BJ (cell line): ENCODE data around the gene BANP. TPM values are rescaled to one million over a fixed set of nuclear protein-coding genes. Genes with fewer than 3 reads are reported as not detected.
"Not testable (repeated sequence)": the region's sequence is repeated elsewhere in the genome, so short reads cannot be mapped to it uniquely, and the experiment has no call there.

Experiments used
- CTCF ChIA-PET: fragments of 350-600 bp; formaldehyde crosslinking; extraction: SDS; loops from one replicate; lab custom pipeline; 2021; ENCODE audit warnings: antibody characterized with exemption, inconsistent platforms; lab: Yijun Ruan, JAX
- POLR2A ChIA-PET: fragments of 300-600 bp; sonication (Branson Sonifier 250); formaldehyde crosslinking; extraction: SDS; loops from one replicate; lab custom pipeline; 2021; ENCODE audit warnings: antibody characterized with exemption; lab: Charles Lee
- DNase-seq: peaks from one replicate; pipeline ENCODE4 v3.0.0-alpha.2; 2011; ENCODE audit warnings: low read depth
- H3K27me3 ChIP-seq: 2 replicates; pipeline ENCODE4 v1.6.0; 2011; ENCODE audit warnings: low read length; ENCODE audit not compliant: control insufficient read depth, insufficient read depth
- H3K36me3 ChIP-seq: 2 replicates; pipeline ENCODE4 v1.5.1; 2011; ENCODE audit warnings: low read length; ENCODE audit not compliant: control insufficient read depth, insufficient read depth
- H3K4me3 ChIP-seq: 2 replicates; pipeline ENCODE4 v1.5.1; 2011; ENCODE audit warnings: low read depth, mild to moderate bottlenecking, control low read depth, low read length
- CTCF ChIP-seq: IDR thresholded peaks from 2 replicates; pipeline ENCODE4 v1.5.1; 2011; ENCODE audit warnings: low read depth, mild to moderate bottlenecking, control low read depth, inconsistent platforms, low read length, moderate library complexity; ENCODE audit not compliant: insufficient read depth
- polyA plus RNA-seq: library from polyadenylated mRNA; depleted of rRNA; stranded (reverse); fragments of >200 nt; gene quantifications from 2 replicates; pipeline ENCODE4 v1.2.3, GENCODE V29; 2011

BANP gene
- polyA plus RNA-seq, 1 experiment = 16.5 TPM

DNA sequence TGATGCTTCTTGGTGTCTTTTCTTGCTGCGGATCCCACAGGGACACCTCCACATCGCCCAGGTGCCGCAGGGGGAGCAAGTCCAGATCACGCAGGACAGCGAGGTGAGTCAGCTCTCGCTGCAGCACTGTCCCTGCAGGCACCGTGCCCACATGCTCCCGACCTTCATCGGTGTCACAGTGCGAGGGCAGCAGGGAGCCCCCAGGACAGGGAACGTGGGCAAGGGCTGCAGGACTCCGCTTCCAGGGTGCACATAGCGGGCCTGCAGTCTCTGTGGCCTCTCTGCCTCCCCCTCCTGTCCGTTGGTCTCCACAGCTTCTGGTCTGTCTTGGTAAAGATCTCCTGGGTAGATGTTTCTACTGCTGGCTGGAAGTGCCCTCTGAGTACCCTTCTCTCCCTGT is 84.1 kb downstream of the BANP start:
- H3K36me3 ChIP-seq = peaks cover 7% of the 10 kb centered on the region
- ChIA-PET POLR2A (no interaction called here), CTCF (interaction anchor here (1.2 kb wide), 1 partner anchor 82 kb away, joined by 3 read pairs; no protein-coding TSS in a partner anchor)
- H3K27me3 ChIP-seq = no peaks in the 10 kb centered on the region
- no peak for TF ChIP-seq CTCF
- no peak for DNase-seq
- no peak overlapping the region for H3K4me3 ChIP-seq

GRCh38 chr16:88035884-88036639 is 84.8 kb downstream of the BANP start:
- H3K27me3 ChIP-seq, DNase-seq, POLR2A ChIA-PET, H3K36me3 ChIP-seq, H3K4me3 ChIP-seq: not testable (repeated sequence)
- CTCF ChIA-PET = interaction anchor here (1.2 kb wide), 1 partner anchor 82 kb away, joined by 3 read pairs; no protein-coding TSS in a partner anchor

- H3K4me3 ChIP-seq, POLR2A ChIA-PET, H3K36me3 ChIP-seq, CTCF ChIA-PET, DNase-seq, H3K27me3 ChIP-seq: not testable (repeated sequence)
These were observed 85.4 kb downstream of the BANP start for GRCh38 chr16:88036640-88036996.

DNA sequence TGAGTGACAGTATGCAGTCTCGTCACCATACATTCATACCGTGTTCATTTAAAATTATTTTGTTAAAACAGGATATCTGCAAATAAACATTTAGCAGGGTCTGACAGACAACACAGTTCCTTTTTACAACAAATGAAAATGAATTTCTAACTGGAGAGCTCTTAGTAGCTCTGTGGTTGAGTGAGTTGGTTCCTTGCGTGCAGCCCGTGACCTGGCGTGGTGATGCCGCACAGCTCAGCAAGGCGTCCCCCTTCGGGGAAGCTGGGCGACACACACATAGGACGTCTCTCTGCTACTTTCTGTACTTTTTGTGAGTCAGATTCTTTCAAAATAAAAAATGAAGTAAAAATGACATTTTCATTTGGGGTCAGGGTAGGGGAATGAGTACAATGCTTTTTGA is 86.1 kb downstream of the BANP start:
- DNase-seq, H3K4me3 ChIP-seq, POLR2A ChIA-PET, H3K36me3 ChIP-seq, CTCF ChIA-PET, H3K27me3 ChIP-seq: not testable (repeated sequence)

DNA sequence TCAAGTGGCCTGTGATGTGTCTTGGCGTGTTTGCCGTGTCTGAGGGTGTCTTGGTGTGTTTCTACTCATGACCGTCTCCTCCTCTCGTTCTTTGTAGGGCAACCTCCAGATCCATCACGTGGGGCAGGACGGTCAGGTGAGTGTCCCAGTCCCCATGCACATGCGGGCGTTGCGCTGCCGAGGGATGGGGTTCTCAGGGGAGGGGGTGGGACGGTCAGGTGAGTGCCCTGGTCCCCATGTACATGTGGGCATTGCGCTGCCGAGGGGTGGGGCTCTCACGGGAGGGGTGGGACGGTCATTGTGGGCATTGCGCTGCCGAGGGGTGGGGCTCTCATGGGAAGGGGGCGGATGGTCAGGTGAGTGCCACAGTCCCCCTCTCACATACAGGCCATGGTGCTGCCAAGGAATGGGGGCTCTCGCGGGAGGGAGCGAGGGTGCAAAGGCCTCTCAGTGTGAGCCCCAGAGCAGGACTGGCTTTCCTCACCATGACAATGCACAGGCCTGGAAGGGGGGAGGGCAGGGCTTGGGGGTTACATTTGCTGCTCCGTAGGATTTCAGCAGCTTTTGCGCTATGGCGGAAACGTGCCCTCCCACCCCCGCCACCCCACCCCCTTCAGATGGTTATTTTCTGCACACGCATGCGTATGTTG is 86.8 kb downstream of the BANP start:
- CTCF ChIA-PET, H3K36me3 ChIP-seq, POLR2A ChIA-PET, H3K4me3 ChIP-seq, DNase-seq, H3K27me3 ChIP-seq: not testable (repeated sequence)

- H3K27me3 ChIP-seq, DNase-seq, H3K4me3 ChIP-seq, CTCF ChIA-PET, POLR2A ChIA-PET, H3K36me3 ChIP-seq: not testable (repeated sequence)
These were observed 87.3 kb downstream of the BANP start for GRCh38 chr16:88038526-88038908.

DNA sequence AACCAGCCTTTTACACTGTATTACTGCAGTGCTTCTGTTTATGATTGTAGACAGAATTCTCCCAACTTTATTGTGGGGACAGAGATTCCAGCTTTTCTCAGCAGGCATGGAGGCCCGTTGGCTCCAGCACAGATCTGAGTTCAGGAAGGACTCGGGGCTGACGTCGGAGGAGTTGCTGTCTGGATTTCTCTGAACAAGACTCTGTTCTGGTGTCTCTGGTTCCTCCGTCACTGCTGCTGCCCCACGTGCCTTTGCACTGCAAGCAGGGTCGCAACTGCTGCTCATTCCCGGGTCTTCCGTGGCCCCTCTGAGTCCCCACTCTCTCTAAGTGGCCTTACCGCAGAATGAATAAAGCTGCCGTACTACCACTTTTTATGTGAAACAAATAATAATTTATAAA is 88.4 kb downstream of the BANP start:
- no peak overlapping the region for H3K4me3 ChIP-seq
- ChIA-PET CTCF (no interaction called here), POLR2A (no interaction called here)
- no peak for TF ChIP-seq CTCF
- DNase-seq = no peak
- H3K27me3 ChIP-seq = no peaks in the 10 kb centered on the region
- H3K36me3 ChIP-seq = peaks cover 7% of the 10 kb centered on the region

DNA sequence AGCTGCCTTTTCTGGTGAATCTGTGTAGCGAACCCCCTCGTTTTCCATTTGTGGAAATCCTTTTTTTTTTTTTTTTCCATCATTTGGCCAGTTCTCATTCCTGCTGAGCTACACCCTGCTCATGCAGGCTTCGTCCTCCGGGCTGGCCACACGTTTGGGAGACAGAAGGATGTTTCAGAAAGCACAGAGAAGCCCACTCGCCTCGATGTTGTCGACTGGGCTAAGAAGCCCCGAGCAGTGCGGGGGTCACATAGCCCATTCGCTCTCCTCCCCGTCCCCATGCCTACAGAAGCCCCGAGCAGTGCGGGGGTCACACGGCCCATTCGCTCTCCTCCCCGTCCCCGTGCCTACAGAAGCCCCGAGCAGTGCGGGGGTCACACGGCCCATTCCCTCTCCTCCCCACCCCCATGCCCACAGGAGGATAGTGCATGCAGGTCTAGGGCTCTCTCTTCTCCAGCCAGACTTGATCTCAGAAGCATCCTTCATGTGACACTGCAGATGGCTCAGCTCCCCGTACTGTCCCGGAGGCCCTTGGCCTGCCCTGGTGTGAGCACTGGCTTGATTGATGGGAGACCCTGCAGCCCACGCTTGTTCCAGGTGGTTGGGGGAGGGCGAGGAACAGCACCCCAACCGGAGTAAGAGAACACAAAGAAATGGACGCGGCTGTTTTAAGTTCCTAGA is 89.1 kb downstream of the BANP start:
- CTCF ChIA-PET = not testable (repeated sequence)

GRCh38 chr16:88040877-88041244 is 89.6 kb downstream of the BANP start:
- H3K27me3 ChIP-seq, DNase-seq, CTCF ChIA-PET: not testable (repeated sequence)

More for the DNA sequence above, 89.1 kb downstream of the BANP start:
- DNase-seq, H3K27me3 ChIP-seq, POLR2A ChIA-PET, H3K4me3 ChIP-seq, H3K36me3 ChIP-seq: not testable (repeated sequence)

DNA sequence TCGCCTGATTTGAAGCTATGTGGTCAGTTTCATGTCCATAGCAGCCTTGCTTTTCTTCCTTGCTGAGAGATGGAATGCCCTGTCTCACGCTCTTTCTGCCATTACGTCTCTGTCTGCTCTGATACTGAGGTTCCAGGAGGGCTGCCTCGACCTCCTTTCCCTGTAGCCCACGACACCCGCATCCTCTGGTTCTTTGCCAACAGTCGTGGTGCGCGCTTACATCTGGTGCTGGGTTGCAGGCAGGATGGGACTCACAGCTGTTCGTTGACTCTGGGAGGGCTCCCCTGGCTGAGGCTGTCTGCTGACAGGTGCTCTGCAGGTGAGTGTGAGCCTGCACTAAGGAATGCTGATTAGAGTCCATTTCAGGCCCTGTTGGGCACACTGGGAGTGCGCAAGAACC is 90.3 kb downstream of the BANP start:
- H3K4me3 ChIP-seq, H3K36me3 ChIP-seq, H3K27me3 ChIP-seq, DNase-seq, CTCF ChIA-PET, POLR2A ChIA-PET: not testable (repeated sequence)

More at GRCh38 chr16:88040877-88041244, 89.6 kb downstream of the BANP start:
- H3K36me3 ChIP-seq, H3K4me3 ChIP-seq, POLR2A ChIA-PET: not testable (repeated sequence)
